IPS DF 19.7 (cell line): ENCODE data around the gene FAM89B.

Source experiments
- DNase-seq: peaks from one replicate; pipeline ENCODE4 v3.0.0-alpha.2; 2013; ENCODE audit warnings: low read depth, low spot score

Gene FAM89B

GRCh38 chr11:65573391-65574079 is 1.2 kb downstream of the FAM89B start:
- DNase-seq: no peak

- no peak for DNase-seq
These were observed 1.9 kb downstream of the FAM89B start for GRCh38 chr11:65574109-65574810.

- no peak for DNase-seq
These were observed 2.7 kb downstream of the FAM89B start for GRCh38 chr11:65574811-65575567.

GRCh38 chr11:65575568-65576231 is 3.4 kb downstream of the FAM89B start, which contains the start of gene EHBP1L1:
EHBP1L1 (plus strand) TSS chr11:65576053; CDS start chr11:65576303, 250 bp downstream.
- no peak for DNase-seq

GRCh38 chr11:65576232-65576866 is 4.0 kb downstream of the FAM89B start:
- DNase-seq: no peak

GRCh38 chr11:65576867-65577755 is 4.8 kb downstream of the FAM89B start:
- DNase-seq: no peak

- DNase-seq: no peak
These were observed 5.4 kb downstream of the FAM89B start for GRCh38 chr11:65577756-65578109.

GRCh38 chr11:65578134-65578533 is 5.8 kb downstream of the FAM89B start:
- DNase-seq: no peak

- no peak for DNase-seq
These were observed 6.3 kb downstream of the FAM89B start for GRCh38 chr11:65578667-65579066.

- DNase-seq: no peak
These were observed 7.0 kb downstream of the FAM89B start for GRCh38 chr11:65579291-65579690.

GRCh38 chr11:65580031-65580692 is 7.8 kb downstream of the FAM89B start:
- no peak for DNase-seq

GRCh38 chr11:65580756-65581155 is 8.4 kb downstream of the FAM89B start:
- DNase-seq: no peak

GRCh38 chr11:65581928-65582327 is 9.6 kb downstream of the FAM89B start:
- no peak for DNase-seq

- no peak for DNase-seq
These were observed 11.3 kb downstream of the FAM89B start for GRCh38 chr11:65583589-65583988.

GRCh38 chr11:65584106-65584505 is 11.8 kb downstream of the FAM89B start:
- no peak for DNase-seq

GRCh38 chr11:65584723-65585171 is 12.4 kb downstream of the FAM89B start:
- no peak for DNase-seq

GRCh38 chr11:65585396-65586246 is 13.3 kb downstream of the FAM89B start:
- no peak for DNase-seq

- no peak for DNase-seq
These were observed 13.9 kb downstream of the FAM89B start for GRCh38 chr11:65586247-65586630.

GRCh38 chr11:65586676-65587075 is 14.3 kb downstream of the FAM89B start:
- DNase-seq: no peak
